ENCODE results near the gene SYNPO2. TPM values are rescaled to one million over a fixed set of nuclear protein-coding genes. Genes with fewer than 3 reads are reported as not detected.

SYNPO2 gene
- total and polyA plus RNA-seq, 2 of the 13 experiments (the other 11 are each of a cell fraction or from before 2014, with no cell fraction given) = not detected

DNA sequence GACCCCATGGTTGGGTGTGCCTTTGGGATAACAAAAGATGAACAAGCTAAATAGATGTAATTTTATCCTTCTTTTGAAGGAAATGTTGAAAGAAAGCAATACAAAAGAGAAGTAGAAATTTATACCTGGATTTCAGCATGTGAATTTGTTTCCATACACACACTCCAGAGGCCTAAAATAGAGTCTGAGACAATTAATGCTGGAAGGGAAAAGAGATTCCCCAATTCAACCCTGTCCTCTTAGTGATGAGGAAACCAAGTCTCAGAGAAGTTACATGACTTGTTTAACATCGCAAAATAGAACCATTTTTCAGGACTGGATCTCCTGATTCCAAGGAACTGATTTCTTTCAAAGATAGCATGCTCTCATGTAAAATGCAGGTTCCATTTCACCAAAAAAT lies 209.7 kb downstream of the SYNPO2 start:
- no peak for FAIRE-seq
- BruUV-seq (replicated peaks) = no TSS peak
- H4K20me1 ChIP-seq (ENCODE audit: insufficient read depth, low read length) = no peaks in the 10 kb centered on the region

More for the DNA sequence above, 209.7 kb downstream of the SYNPO2 start:
- H3K27ac ChIP-seq (ENCODE audit: extremely low read length, insufficient read depth, low read length) = no peak overlapping the region
- H3K9me3 ChIP-seq (ENCODE audit: low read length) = no peaks in the 10 kb centered on the region
- H3K4me3 ChIP-seq (replicated peaks in 1 of 3; ENCODE audit: insufficient read depth in 1 of 3, low read depth in 2 of 3, low read length in 3 of 3) = no peak overlapping the region
- no peaks in the 10 kb centered on the region for H3K79me2 ChIP-seq (ENCODE audit: insufficient read depth, low read length)
- H3K36me3 ChIP-seq (replicated peaks in 1 of 2; ENCODE audit: control insufficient read depth in 1 of 2, insufficient read depth in 2 of 2, low read length in 2 of 2) = no peaks in the 10 kb centered on the region
- no peaks in the 10 kb centered on the region for H3K27me3 ChIP-seq (ENCODE audit: control insufficient read depth in 1 of 2, insufficient read depth in 2 of 2, low read length in 2 of 2)
- in situ Hi-C loops (cut with HindIII; ENCODE audit: extremely low pct_ligation_motif_present, low pct_unique_long_range_greater_than_20kb) (no loop called here), intact Hi-C loops (cut with micrococcal nuclease; ENCODE audit: unreplicated experiment) (no loop called here)
- ATAC-seq (no peak), DNase-seq (ENCODE audit: low spot score) (no peak)
- no peak overlapping the region for H3K9ac ChIP-seq (ENCODE audit: insufficient read depth, low read depth, low read length)
- ChIA-PET POLR2A (no interaction called here), CTCF (ENCODE audit: low intra/inter-chr PET ratio, low total read pairs) (no interaction called here)
- TF ChIP-seq ZBTB20 (CRISPR knock-in tag; IDR thresholded peaks at IDR 0.05; ENCODE audit: borderline replicate concordance, low read depth) (no peak), SIX1 (CRISPR knock-in tag; IDR thresholded peaks at IDR 0.05; ENCODE audit: borderline replicate concordance) (no peak), ZNF564 (CRISPR knock-in tag; IDR thresholded peaks at IDR 0.05) (no peak), ZMYM4 (CRISPR knock-in tag; IDR thresholded peaks at IDR 0.05) (no peak)
- TF ChIP-seq, protein P1, sequence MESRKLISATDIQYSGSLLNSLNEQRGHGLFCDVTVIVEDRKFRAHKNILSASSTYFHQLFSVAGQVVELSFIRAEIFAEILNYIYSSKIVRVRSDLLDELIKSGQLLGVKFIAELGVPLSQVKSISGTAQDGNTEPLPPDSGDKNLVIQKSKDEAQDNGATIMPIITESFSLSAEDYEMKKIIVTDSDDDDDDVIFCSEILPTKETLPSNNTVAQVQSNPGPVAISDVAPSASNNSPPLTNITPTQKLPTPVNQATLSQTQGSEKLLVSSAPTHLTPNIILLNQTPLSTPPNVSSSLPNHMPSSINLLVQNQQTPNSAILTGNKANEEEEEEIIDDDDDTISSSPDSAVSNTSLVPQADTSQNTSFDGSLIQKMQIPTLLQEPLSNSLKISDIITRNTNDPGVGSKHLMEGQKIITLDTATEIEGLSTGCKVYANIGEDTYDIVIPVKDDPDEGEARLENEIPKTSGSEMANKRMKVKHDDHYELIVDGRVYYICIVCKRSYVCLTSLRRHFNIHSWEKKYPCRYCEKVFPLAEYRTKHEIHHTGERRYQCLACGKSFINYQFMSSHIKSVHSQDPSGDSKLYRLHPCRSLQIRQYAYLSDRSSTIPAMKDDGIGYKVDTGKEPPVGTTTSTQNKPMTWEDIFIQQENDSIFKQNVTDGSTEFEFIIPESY (CRISPR knock-in tag; IDR thresholded peaks at IDR 0.05) = no peak
- TF ChIP-seq, protein P2, sequence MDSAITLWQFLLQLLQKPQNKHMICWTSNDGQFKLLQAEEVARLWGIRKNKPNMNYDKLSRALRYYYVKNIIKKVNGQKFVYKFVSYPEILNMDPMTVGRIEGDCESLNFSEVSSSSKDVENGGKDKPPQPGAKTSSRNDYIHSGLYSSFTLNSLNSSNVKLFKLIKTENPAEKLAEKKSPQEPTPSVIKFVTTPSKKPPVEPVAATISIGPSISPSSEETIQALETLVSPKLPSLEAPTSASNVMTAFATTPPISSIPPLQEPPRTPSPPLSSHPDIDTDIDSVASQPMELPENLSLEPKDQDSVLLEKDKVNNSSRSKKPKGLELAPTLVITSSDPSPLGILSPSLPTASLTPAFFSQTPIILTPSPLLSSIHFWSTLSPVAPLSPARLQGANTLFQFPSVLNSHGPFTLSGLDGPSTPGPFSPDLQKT (CRISPR knock-in tag; IDR thresholded peaks at IDR 0.05; ENCODE audit: borderline replicate concordance) = no peak
- no peak overlapping the region for H3K4me2 ChIP-seq (ENCODE audit: low read depth, low read length)
- H2AFZ ChIP-seq (ENCODE audit: low read length) = no peak overlapping the region
- WGBS (ENCODE audit: low lambda C conversion rate) = 56% methylated on average over 1 of the region's 1 CpG
- H3K4me1 ChIP-seq (ENCODE audit: insufficient read depth, low read length) = peaks cover 18% of the 10 kb centered on the region

Measured in HepG2 (cell line).